ENCODE measurements around the gene TM9SF1.

DNA sequence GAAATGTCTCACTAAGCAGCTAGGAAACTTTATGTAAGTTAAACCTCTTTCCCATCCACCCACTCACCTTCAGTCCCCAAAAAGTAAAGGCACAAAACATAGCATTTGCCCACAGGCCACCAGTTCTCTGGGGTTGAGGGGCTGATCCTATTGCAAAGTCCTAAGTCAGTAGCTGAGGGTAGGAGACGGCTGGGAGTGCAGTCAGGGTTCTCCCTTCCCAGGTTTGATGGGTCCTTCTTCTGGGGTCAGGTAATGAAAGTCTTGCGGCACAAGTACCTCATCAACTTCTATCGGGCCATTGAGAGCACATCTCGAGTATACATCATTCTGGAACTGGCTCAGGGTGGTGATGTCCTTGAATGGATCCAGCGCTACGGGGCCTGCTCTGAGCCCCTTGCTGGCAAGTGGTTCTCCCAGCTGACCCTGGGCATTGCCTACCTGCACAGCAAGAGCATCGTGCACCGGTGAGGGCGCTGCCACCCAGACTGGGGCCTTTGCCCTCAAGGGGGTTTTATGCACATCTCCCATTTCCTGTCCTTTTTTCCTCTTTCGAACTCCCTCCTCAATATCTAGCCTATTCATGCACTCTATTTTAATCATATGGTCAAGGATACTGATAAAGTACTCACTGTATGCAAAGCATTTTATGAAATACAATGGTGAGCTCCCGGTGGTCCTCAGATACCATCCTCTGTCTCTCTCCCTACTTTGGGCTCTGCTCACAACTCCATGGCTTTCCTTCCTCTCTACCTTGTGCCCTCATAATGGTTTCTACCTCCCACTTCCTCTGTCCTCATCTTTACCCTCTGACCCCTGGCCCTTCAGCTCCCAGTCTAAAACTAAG, 11.2 kb upstream of the TM9SF1 start:
- TF ChIP-seq POLR2A (IDR thresholded peaks at IDR 0.05; ENCODE audit: low read length) (no peak), HDAC2 (IDR thresholded peaks at IDR 0.05) (no peak), REST (IDR thresholded peaks at IDR 0.05) (no peak), PHF8 (IDR thresholded peaks at IDR 0.05; ENCODE audit: borderline replicate concordance, low read depth) (no peak), BHLHE40 (IDR thresholded peaks at IDR 0.05; ENCODE audit: low read depth, low read length) (no peak), EP300 (IDR thresholded peaks at IDR 0.05) (no peak), CTCF (IDR thresholded peaks at IDR 0.05) (no peak)
